Adrenal gland (tissue), 12 donors: ENCODE data around the gene SLC5A1. TPM values are rescaled to one million over a fixed set of nuclear protein-coding genes. Genes with fewer than 3 reads are reported as not detected.
A peak's percentile ranks its signal among the peaks of the same experiment; 100 is the strongest.

Source experiments
- DNase-seq, 7 donors: peaks; one replicate each; pipeline ENCODE4 v3.0.0-alpha.2; 2019 to 2020
- H3K27ac ChIP-seq, 5 donors: fragments of 200-600 bp; sonication (generic) in 4 of 5; 1 replicate in 3 of 5; 2 replicates in 2 of 5; pipeline versions ENCODE4 v1.5.1 to v1.8.0; 2016 to 2020; ENCODE audit warnings: mild to moderate bottlenecking in 1 of 5
- H3K27me3 ChIP-seq: fragments of 200-600 bp; 2 replicates; pipeline ENCODE4 v1.8.0; 2021
- H3K36me3 ChIP-seq, 2 donors: fragments of 200-600 bp; replicated peaks in 1 of 2; 1 replicate in 1 of 2; 2 replicates in 1 of 2; pipeline versions ENCODE4 v1.5.1 to v1.8.0; 2018 to 2022
- H3K4me1 ChIP-seq, 2 donors: fragments of 200-600 bp; replicated peaks in 1 of 2; 1 replicate in 1 of 2; 2 replicates in 1 of 2; pipeline versions ENCODE4 v1.5.1 to v1.8.0; 2018 to 2021
- H3K4me3 ChIP-seq, 4 donors: fragments of 200-600 bp; sonication (generic) in 3 of 4; one replicate each; pipeline ENCODE4 v1.5.1; 2016 to 2018
- H3K9me3 ChIP-seq, 3 donors: fragments of 200-600 bp; sonication (generic) in 1 of 3; replicated peaks in 1 of 3; 1 replicate in 2 of 3; 2 replicates in 1 of 3; pipeline versions ENCODE4 v1.5.1 to v1.8.0; 2016 to 2021
- CTCF ChIP-seq, 6 experiments: fragments of 450-650 bp in 4 of 6; fragments of 200-600 bp in 2 of 6; sonication (generic) in 1 of 6; IDR thresholded peaks; 1 replicate in 5 of 6; 2 replicates in 1 of 6; pipeline versions ENCODE4 v1.5.1 to v1.8.0; 2016 to 2021; ENCODE audit warnings: antibody characterized with exemption in 6 of 6, mild to moderate bottlenecking in 2 of 6, moderate library complexity in 1 of 6
- POLR2A ChIP-seq, 2 donors: fragments of 450-650 bp; IDR thresholded peaks; one replicate each; pipeline ENCODE4 v1.6.1; 2017; ENCODE audit warnings: antibody characterized with exemption in 2 of 2, mild to moderate bottlenecking in 2 of 2, moderate library complexity in 1 of 2
- WGBS, 4 donors: extraction: QIAGEN DNeasy Blood & Tissue Kit in 2 of 4; methylation state at CpG; one replicate each; pipeline versions ENCODE4 v1.1.5 to v1.1.7; 2013 to 2017; 5-methylcytosine and 5-hydroxymethylcytosine counted together
- intact Hi-C, 2 donors: fragments of 100-400 bp; cut with DNase I; formaldehyde crosslinking; loops; one replicate each; pipeline versions ENCODE4 v1.14.1 to v1.15.0; 2022 to 2023
- polyA plus RNA-seq, 3 donors: library from polyadenylated mRNA; stranded (reverse); fragments of 200-250 nt in 2 of 3; fragments of 350-450 nt in 1 of 3; fragmentation: Illumina TruSeq in 1 of 3; extraction: RNeasy Lipid Tissue Mini Kit (QIAGEN cat#74804) in 1 of 3; gene quantifications; one replicate each; pipeline ENCODE4 v1.2.3, GENCODE V29; 2013 to 2014
- total RNA-seq, 9 donors: library from RNA; depleted of rRNA in 4 of 9; stranded (reverse); fragments of >200 nt in 4 of 9; fragments of 120-200 nt in 1 of 9; fragmentation: NEBNext Ultra II Directional in 1 of 9; extraction: Animal tissue kit (Norgen Biotek cat#: 25700) in 1 of 9; gene quantifications; one replicate each; pipeline versions ENCODE4 v1.1.0 to v1.2.4, GENCODE V29; 2013 to 2023
- donor health status: healthy with polysubstance abuse.
- donor health status: Bipolar disorder and iron deficiency.
- donor health status: DM: yes; HTN: yes; CAD: no.
- donor health status: DM: no; HTN: no; CAD: no.
- donor health status: DM: no; HTN: no; CAD: no.
- donor health status: DM: yes; HTN: yes; CAD: no.

Gene SLC5A1
- total and polyA plus RNA-seq, 12 donors, result under 0.01 to 0.04 TPM; not detected in 10

DNA sequence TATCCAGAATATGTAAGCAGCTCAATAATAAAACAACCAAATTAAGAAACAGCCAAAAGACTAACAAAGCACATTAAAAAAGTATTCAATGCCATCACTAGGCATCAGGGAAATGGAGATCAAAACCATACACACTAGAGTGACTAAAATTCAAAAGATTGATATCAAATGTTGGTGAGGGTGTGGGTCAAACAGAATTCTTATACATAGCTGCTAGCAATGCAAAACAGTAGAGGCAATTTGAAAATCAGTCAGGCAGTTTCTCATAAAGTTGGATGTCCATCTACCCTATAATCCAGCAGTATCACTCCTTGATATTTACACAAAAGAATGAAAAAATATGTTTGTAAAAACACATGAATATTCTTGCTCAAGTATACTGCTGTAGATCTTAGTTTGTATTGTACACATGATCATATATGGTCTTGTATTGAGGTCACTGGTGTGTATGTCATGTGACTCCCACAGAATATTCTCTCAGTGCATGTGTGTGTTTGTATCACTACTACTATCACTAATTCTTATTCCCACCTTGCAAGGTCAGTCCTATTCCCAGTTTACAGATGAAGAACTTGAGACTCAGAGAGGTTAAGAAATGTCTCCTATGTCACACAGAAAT, 54.9 kb downstream of the SLC5A1 start:
- H3K9me3 ChIP-seq, result no peaks in the 10 kb centered on the region
- no peaks in the 10 kb centered on the region for H3K4me1 ChIP-seq
- H3K27me3 ChIP-seq, result peaks cover 6% of the 10 kb centered on the region
- intact Hi-C loops, result no loop called here
- H3K27ac ChIP-seq, result no peak overlapping the region
- H3K4me3 ChIP-seq, result no peak overlapping the region
- TF ChIP-seq CTCF (IDR thresholded peaks at IDR 0.05) (no peak), POLR2A (IDR thresholded peaks at IDR 0.05) (no peak)
- no peaks in the 10 kb centered on the region for H3K36me3 ChIP-seq
- DNase-seq, result no peak

- Histone ChIP-seq H3K4me1 (no peaks in the 10 kb centered on the region), H3K9me3 (no peaks in the 10 kb centered on the region), H3K27ac (no peak overlapping the region), H3K27me3 (peaks cover 6% of the 10 kb centered on the region), H3K4me3 (no peak overlapping the region), H3K36me3 (no peaks in the 10 kb centered on the region)
- WGBS, 4 donors, result 41 to 58% (median 52%) methylated on average over 1 of the region's 1 CpG
- TF ChIP-seq CTCF (IDR thresholded peaks at IDR 0.05), result no peak
- TF ChIP-seq POLR2A (IDR thresholded peaks at IDR 0.05), result no peak
- intact Hi-C loops, result no loop called here
- no peak for DNase-seq
Measured at GRCh38 chr22:32100711-32101110, 57.6 kb downstream of the SLC5A1 start.

GRCh38 chr22:32103658-32104315, 60.7 kb downstream of the SLC5A1 start:
- H3K4me3 ChIP-seq, result no peak overlapping the region
- H3K27ac ChIP-seq, result no peak overlapping the region
- no peaks in the 10 kb centered on the region for H3K27me3 ChIP-seq
- 38 to 48% (median 41%) methylated on average over 2 of the region's 2 CpGs for WGBS, 4 donors
- intact Hi-C loops, result no loop called here
- no peaks in the 10 kb centered on the region for H3K9me3 ChIP-seq
- no peaks in the 10 kb centered on the region for H3K4me1 ChIP-seq
- no peaks in the 10 kb centered on the region for H3K36me3 ChIP-seq
- no peak for TF ChIP-seq POLR2A (IDR thresholded peaks at IDR 0.05)
- peak in 2 of 6 experiments; percentile 31 to 50 for TF ChIP-seq CTCF (IDR thresholded peaks at IDR 0.05)
- no peak for DNase-seq

DNA sequence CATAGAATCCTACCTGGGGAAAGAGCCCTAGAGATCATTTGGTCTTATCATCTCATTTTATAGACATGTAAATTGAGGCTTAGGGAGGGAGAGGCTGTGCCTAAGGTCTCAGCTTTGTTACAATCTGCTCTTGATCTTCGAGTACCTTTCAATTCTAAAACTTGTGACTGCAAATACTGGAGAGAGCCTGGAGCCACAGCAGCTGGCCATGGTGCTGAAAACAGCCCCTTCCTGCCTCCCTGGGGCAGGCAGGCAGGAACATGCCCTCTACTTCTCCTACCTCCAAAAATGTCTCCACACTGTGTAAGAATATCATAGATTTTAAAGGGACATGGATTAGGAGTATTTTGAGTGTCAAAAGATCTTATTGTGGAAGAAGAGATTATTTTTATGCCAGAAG, 63.9 kb downstream of the SLC5A1 start:
- no peaks in the 10 kb centered on the region for H3K9me3 ChIP-seq
- no peak for DNase-seq
- H3K27ac ChIP-seq, result no peak overlapping the region
- intact Hi-C loops, result no loop called here
- H3K4me3 ChIP-seq, result no peak overlapping the region
- TF ChIP-seq POLR2A (IDR thresholded peaks at IDR 0.05), result no peak
- no peak for TF ChIP-seq CTCF (IDR thresholded peaks at IDR 0.05)
- no peaks in the 10 kb centered on the region for H3K36me3 ChIP-seq
- H3K4me1 ChIP-seq, result no peaks in the 10 kb centered on the region
- WGBS, 4 donors, result 0 to 15% (median 8%) methylated on average over 1 of the region's 1 CpG
- H3K27me3 ChIP-seq, result peaks cover 3% of the 10 kb centered on the region
